SK-N-SH (cell line): ENCODE results near the gene SOBP.

Experiments
- TEAD4 ChIP-seq: IDR thresholded peaks from 2 replicates; pipeline ENCODE4 v1.4.0; 2012; ENCODE audit warnings: mild to moderate bottlenecking, borderline replicate concordance; ENCODE audit not compliant: insufficient read depth
- TF ChIP-seq, protein P1 (sequence below): fragments of 200-600 bp; sonication (generic); IDR thresholded peaks from 2 replicates; pipeline ENCODE4 v1.6.1; 2017; ENCODE audit warnings: antibody characterized with exemption, mild to moderate bottlenecking, moderate library complexity

DNA sequence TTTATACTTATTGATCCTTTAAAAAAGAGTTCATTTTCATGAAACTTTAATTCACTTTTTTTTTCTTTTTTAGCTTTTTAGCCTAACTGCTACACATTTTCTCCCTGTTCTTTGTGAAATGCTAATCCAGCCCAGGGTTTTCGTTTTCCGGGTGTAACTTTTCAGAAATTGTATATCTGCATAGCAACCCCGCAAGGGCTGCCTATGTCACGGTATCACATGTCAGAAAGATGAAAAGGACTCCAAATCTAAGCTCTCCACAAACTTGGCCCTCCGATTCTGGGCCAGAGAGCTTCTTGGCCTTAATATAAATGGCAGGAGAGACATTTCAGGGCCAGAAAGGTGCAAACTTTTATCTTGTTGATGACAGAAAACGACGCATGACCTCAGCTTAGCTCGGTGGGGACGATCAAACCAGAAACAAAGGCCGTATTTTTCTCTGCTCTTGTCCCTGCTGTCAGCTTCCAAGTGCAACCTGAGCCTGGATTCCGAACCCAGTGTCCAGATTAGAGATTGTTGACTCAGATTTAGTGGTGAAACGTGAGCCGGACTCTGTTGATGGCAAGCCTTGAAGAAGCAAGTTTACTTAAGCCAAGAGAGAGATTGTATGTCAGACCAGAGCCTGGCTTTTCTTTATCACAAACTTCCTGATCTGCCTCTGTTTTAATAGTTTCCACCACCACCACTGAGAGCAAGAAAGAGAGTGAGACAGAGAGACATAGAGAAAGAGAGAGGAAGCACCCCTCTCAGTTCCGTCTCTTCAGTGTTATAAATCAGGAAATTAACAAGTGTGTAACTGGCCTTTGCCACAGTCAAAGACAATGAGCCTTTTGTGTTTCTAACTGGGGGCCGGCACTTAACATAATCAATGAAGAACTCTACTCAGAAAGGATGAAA lies 176.4 kb downstream of the SOBP start:
- TF ChIP-seq, protein P1, sequence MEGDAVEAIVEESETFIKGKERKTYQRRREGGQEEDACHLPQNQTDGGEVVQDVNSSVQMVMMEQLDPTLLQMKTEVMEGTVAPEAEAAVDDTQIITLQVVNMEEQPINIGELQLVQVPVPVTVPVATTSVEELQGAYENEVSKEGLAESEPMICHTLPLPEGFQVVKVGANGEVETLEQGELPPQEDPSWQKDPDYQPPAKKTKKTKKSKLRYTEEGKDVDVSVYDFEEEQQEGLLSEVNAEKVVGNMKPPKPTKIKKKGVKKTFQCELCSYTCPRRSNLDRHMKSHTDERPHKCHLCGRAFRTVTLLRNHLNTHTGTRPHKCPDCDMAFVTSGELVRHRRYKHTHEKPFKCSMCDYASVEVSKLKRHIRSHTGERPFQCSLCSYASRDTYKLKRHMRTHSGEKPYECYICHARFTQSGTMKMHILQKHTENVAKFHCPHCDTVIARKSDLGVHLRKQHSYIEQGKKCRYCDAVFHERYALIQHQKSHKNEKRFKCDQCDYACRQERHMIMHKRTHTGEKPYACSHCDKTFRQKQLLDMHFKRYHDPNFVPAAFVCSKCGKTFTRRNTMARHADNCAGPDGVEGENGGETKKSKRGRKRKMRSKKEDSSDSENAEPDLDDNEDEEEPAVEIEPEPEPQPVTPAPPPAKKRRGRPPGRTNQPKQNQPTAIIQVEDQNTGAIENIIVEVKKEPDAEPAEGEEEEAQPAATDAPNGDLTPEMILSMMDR, result no peak
- no peak for TF ChIP-seq TEAD4
